HUES64 (cell line): ENCODE results near the gene EEFSEC.

ENCODE experiments used
- H3K27ac ChIP-seq: 2 replicates; pipeline ENCODE4 v1.7.0; 2013; ENCODE audit warnings: low read depth, low read length, inconsistent platforms
- H3K27me3 ChIP-seq: 2 replicates; pipeline ENCODE4 v1.6.1; 2013; ENCODE audit warnings: mild to moderate bottlenecking, low read length; ENCODE audit not compliant: insufficient read depth
- H3K36me3 ChIP-seq: 2 replicates; pipeline ENCODE4 v1.6.1; 2013; ENCODE audit warnings: mild to moderate bottlenecking, low read length; ENCODE audit not compliant: insufficient read depth
- H3K4me1 ChIP-seq: 2 replicates; pipeline ENCODE4 v1.6.1; 2013; ENCODE audit warnings: mild to moderate bottlenecking, low read length, moderate library complexity; ENCODE audit not compliant: insufficient read depth
- H3K4me3 ChIP-seq: 2 replicates; pipeline ENCODE4 v1.5.1; 2013; ENCODE audit warnings: mild to moderate bottlenecking, low read length, moderate library complexity
- H3K9ac ChIP-seq: 2 replicates; pipeline ENCODE4 v1.6.1; 2013; ENCODE audit warnings: mild to moderate bottlenecking, low read depth, low read length
- H3K9me3 ChIP-seq: 2 replicates; pipeline ENCODE4 v1.6.1; 2013; ENCODE audit warnings: low read depth, low read length; ENCODE audit not compliant: insufficient read depth
- WGBS: fragments of 150-250, 120-280 bp; methylation state at CpG from one replicate; pipeline ENCODE4 v1.1.7; 2013; ENCODE audit warnings: missing lambda C conversion rate; 5-methylcytosine and 5-hydroxymethylcytosine counted together

EEFSEC gene

DNA sequence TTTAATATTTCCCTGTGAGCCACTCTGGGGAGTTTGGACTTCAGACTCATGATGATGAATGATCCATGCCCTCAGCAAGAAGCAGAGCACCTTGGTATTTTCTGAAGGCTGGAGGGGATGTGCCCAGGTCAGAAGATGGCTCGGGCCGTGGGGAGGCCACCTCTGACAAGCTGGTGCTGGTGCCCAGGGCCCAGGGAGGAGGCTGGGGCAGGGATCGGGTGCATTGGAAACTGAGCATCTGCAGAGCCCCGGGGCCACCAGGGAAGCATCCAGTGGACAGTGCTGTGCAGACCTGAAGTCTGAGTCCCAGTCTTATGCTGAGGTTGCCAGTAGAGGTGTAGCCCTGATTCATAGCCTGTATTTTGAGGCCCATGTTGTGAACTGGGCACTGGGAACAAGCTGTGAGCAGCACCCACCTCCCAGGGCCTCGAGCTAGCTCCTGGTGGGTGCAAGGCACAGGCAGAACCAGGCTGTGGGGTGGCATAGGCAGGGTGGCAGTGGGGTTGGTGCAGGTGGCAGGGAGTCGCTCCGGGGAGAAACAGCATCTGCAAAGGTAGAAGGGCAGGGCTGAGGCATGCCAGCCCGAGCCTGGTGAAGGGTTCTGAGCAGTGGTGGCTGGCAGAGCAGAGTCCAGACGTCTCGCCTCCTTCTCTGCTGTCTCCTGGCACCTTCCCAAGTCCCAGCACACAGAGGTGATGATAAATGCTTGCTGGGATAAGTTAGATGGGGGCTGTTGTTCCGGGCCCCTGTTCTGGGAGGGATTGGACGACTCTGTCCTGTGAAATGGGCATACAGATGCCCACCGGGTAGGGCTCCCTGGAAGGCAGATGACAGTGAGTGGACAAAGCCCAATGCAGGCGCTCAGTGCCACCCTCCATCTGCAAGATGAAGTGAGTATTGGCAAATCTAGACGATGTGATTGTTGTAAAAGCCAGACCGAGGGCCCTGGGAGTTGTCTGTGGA lies 302.8 kb downstream of the EEFSEC start:
- H3K9ac ChIP-seq = no peak overlapping the region
- 91% methylated on average over 16 of the region's 16 CpGs for WGBS
- no peak overlapping the region for H3K27ac ChIP-seq
- no peaks in the 10 kb centered on the region for H3K9me3 ChIP-seq
- no peaks in the 10 kb centered on the region for H3K36me3 ChIP-seq
- H3K4me3 ChIP-seq = no peak overlapping the region
- H3K27me3 ChIP-seq = peaks cover 8% of the 10 kb centered on the region; the same call in 1 of the 2 replicates
- H3K4me1 ChIP-seq = no peaks in the 10 kb centered on the region

GRCh38 chr3:128456776-128457715 lies 303.8 kb downstream of the EEFSEC start:
- WGBS = 70% methylated on average over 27 of the region's 27 CpGs
- H3K27me3 ChIP-seq = peaks cover 8% of the 10 kb centered on the region; the same call in 1 of the 2 replicates
- H3K4me3 ChIP-seq = no peak overlapping the region
- no peaks in the 10 kb centered on the region for H3K9me3 ChIP-seq
- H3K27ac ChIP-seq = no peak overlapping the region
- H3K4me1 ChIP-seq = no peaks in the 10 kb centered on the region
- no peak overlapping the region for H3K9ac ChIP-seq
- no peaks in the 10 kb centered on the region for H3K36me3 ChIP-seq

DNA sequence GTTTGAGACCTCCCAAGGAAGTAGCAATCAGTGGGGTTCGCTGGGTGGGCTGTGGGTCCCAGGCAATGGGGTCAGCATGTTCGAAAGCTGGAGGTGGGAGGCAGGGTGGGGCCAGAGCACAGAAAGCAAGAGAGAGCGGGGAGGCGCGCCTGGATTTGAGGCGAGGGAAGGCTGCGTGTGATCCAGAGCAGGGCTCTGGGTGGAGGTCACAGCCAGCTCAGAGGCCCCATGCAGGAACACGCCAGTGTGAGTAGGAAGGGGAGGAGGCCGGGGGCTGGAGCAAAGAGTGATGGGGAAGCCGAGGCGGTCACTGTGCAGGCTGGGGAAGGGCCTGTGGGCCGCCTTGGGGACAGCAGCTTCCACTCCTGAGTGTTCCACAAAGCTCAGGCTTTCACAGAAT lies 304.7 kb downstream of the EEFSEC start:
- 91% methylated on average over 12 of the region's 12 CpGs for WGBS
- no peak overlapping the region for H3K9ac ChIP-seq
- H3K4me1 ChIP-seq = no peaks in the 10 kb centered on the region
- no peaks in the 10 kb centered on the region for H3K9me3 ChIP-seq
- no peak overlapping the region for H3K27ac ChIP-seq
- H3K36me3 ChIP-seq = no peaks in the 10 kb centered on the region
- peaks cover 8% of the 10 kb centered on the region; the same call in 1 of the 2 replicates for H3K27me3 ChIP-seq
- no peak overlapping the region for H3K4me3 ChIP-seq
